Astrocyte (in vitro differentiated cells and primary cell): ENCODE measurements around the gene WWC2. TPM values are rescaled to one million over a fixed set of nuclear protein-coding genes. Genes with fewer than 3 reads are reported as not detected.

Experiments
- DNase-seq: peaks from one replicate; pipeline ENCODE4 v3.0.0-alpha.2; 2010; ENCODE audit warnings: low read depth
- FAIRE-seq: peaks from 2 replicates; lab custom pipeline; 2011; peaks lifted over from hg19 to GRCh38; lab: Jason Lieb, UNC
- H2AFZ ChIP-seq: 2 replicates; pipeline ENCODE4 v1.6.0; 2012; ENCODE audit warnings: low read depth, low read length, inconsistent platforms
- H3K27ac ChIP-seq: 2 replicates; pipeline ENCODE4 v1.5.1; 2011; ENCODE audit warnings: low read depth, low read length, inconsistent platforms
- H3K27me3 ChIP-seq: 2 replicates; pipeline ENCODE4 v1.6.0; 2011; ENCODE audit warnings: low read length, inconsistent platforms; ENCODE audit not compliant: insufficient read depth
- H3K36me3 ChIP-seq: 2 replicates; pipeline ENCODE4 v1.5.1; 2011; ENCODE audit warnings: low read length, inconsistent platforms; ENCODE audit not compliant: insufficient read depth
- H3K4me1 ChIP-seq: 2 replicates; pipeline ENCODE4 v1.5.1; 2011; ENCODE audit warnings: low read length, inconsistent platforms; ENCODE audit not compliant: insufficient read depth
- H3K4me2 ChIP-seq: 2 replicates; pipeline ENCODE4 v1.6.0; 2012; ENCODE audit warnings: low read length, inconsistent platforms
- H3K4me3 ChIP-seq: 2 replicates; pipeline ENCODE4 v1.5.1; 2011; ENCODE audit warnings: low read depth, mild to moderate bottlenecking, low read length, inconsistent platforms; ENCODE audit not compliant: insufficient read depth
- H3K79me2 ChIP-seq: 2 replicates; pipeline ENCODE4 v1.6.0; 2012; ENCODE audit warnings: mild to moderate bottlenecking, low read length, inconsistent platforms; ENCODE audit not compliant: insufficient read depth
- H3K9ac ChIP-seq: 2 replicates; pipeline ENCODE4 v1.6.0; 2012; ENCODE audit warnings: mild to moderate bottlenecking, low read length, inconsistent platforms
- H3K9me3 ChIP-seq: 2 replicates; pipeline ENCODE4 v1.5.1; 2012; ENCODE audit warnings: low read depth, mild to moderate bottlenecking, low read length, inconsistent platforms; ENCODE audit not compliant: insufficient read depth
- H4K20me1 ChIP-seq: 2 replicates; pipeline ENCODE4 v1.6.0; 2012; ENCODE audit warnings: low read length, inconsistent platforms; ENCODE audit not compliant: insufficient read depth
- H3K27ac Mint-ChIP-seq: one replicate; pipeline ENCODE4 v1.8.0; 2021; ENCODE audit warnings: mild to moderate bottlenecking, mixed read lengths; ENCODE audit not compliant: unreplicated experiment
- H3K27me3 Mint-ChIP-seq: one replicate; pipeline ENCODE4 v1.8.0; 2021; ENCODE audit warnings: low read depth, mixed read lengths; ENCODE audit not compliant: unreplicated experiment
- H3K36me3 Mint-ChIP-seq: one replicate; pipeline ENCODE4 v1.8.0; 2021; ENCODE audit warnings: low read depth, mixed read lengths; ENCODE audit not compliant: unreplicated experiment
- H3K4me1 Mint-ChIP-seq: one replicate; pipeline ENCODE4 v1.8.0; 2021; ENCODE audit warnings: low read depth, mixed read lengths; ENCODE audit not compliant: unreplicated experiment
- H3K4me3 Mint-ChIP-seq: one replicate; pipeline ENCODE4 v1.8.0; 2021; ENCODE audit warnings: mild to moderate bottlenecking, moderate library complexity, mixed read lengths; ENCODE audit not compliant: unreplicated experiment
- H3K9me3 Mint-ChIP-seq: one replicate; pipeline ENCODE4 v1.8.0; 2021; ENCODE audit warnings: mild to moderate bottlenecking, mixed read lengths; ENCODE audit not compliant: unreplicated experiment
- CTCF ChIP-seq: IDR thresholded peaks from 2 replicates; pipeline ENCODE4 v1.5.1; 2011; ENCODE audit warnings: low read depth, mild to moderate bottlenecking, inconsistent platforms, low read length, moderate library complexity; ENCODE audit not compliant: insufficient read depth
- EZH2 ChIP-seq: IDR thresholded peaks from 2 replicates; pipeline ENCODE4 v1.6.1; 2012; ENCODE audit warnings: mild to moderate bottlenecking, low read length, inconsistent platforms; ENCODE audit not compliant: insufficient read depth
- total RNA-seq: library from RNA; stranded (reverse); gene quantifications from 2 replicates; pipeline ENCODE4 v1.2.1, GENCODE V29; 2021

WWC2 gene
- total RNA-seq, 1 donor from 2014 or later: 62.6 TPM

GRCh38 chr4:183244019-183244418 lies 145.0 kb downstream of the WWC2 start:
- H3K36me3 ChIP-seq: peaks cover 10% of the 10 kb centered on the region
- Mint-ChIP-seq H3K27ac (no peak overlapping the region), H3K27me3 (no peaks in the 10 kb centered on the region), H3K4me3 (no peak overlapping the region), H3K9me3 (no peaks in the 10 kb centered on the region), H3K4me1 (peaks cover 21% of the 10 kb centered on the region), H3K36me3 (peaks cover 6% of the 10 kb centered on the region)
- H3K4me1 ChIP-seq: peaks cover 13% of the 10 kb centered on the region
- H3K4me3 ChIP-seq: no peak overlapping the region
- FAIRE-seq: no peak
- H3K9ac ChIP-seq: no peak overlapping the region
- H4K20me1 ChIP-seq: peaks cover 4% of the 10 kb centered on the region
- no peaks in the 10 kb centered on the region for H3K9me3 ChIP-seq
- H3K4me2 ChIP-seq: no peak overlapping the region
- no peaks in the 10 kb centered on the region for H3K27me3 ChIP-seq
- DNase-seq: no peak
- no peak overlapping the region for H3K27ac ChIP-seq
- no peak overlapping the region for H2AFZ ChIP-seq
- H3K79me2 ChIP-seq: no peaks in the 10 kb centered on the region
- TF ChIP-seq CTCF (no peak), EZH2 (no peak)

GRCh38 chr4:183244506-183244905 lies 145.4 kb downstream of the WWC2 start:
- H3K4me2 ChIP-seq: no peak overlapping the region
- H3K9ac ChIP-seq: no peak overlapping the region
- no peak for DNase-seq
- Mint-ChIP-seq H3K27ac (no peak overlapping the region), H3K27me3 (no peaks in the 10 kb centered on the region), H3K9me3 (no peaks in the 10 kb centered on the region), H3K4me3 (no peak overlapping the region), H3K36me3 (peaks cover 6% of the 10 kb centered on the region), H3K4me1 (peaks cover 21% of the 10 kb centered on the region)
- H3K4me1 ChIP-seq: peaks cover 13% of the 10 kb centered on the region
- no peaks in the 10 kb centered on the region for H3K27me3 ChIP-seq
- no peak for TF ChIP-seq CTCF
- TF ChIP-seq EZH2: no peak
- peaks cover 4% of the 10 kb centered on the region for H4K20me1 ChIP-seq
- H3K27ac ChIP-seq: no peak overlapping the region
- H3K9me3 ChIP-seq: no peaks in the 10 kb centered on the region
- peaks cover 13% of the 10 kb centered on the region for H3K36me3 ChIP-seq
- no peaks in the 10 kb centered on the region for H3K79me2 ChIP-seq
- H3K4me3 ChIP-seq: no peak overlapping the region
- no peak overlapping the region for H2AFZ ChIP-seq
- FAIRE-seq: no peak

GRCh38 chr4:183248201-183248600 lies 149.1 kb downstream of the WWC2 start:
- DNase-seq (no peak), FAIRE-seq (no peak)
- Histone ChIP-seq H3K27me3 (no peaks in the 10 kb centered on the region), H3K36me3 (peaks cover 14% of the 10 kb centered on the region), H3K79me2 (no peaks in the 10 kb centered on the region), H3K27ac (no peak overlapping the region), H3K4me1 (no peaks in the 10 kb centered on the region), H3K9ac (no peak overlapping the region), H4K20me1 (no peaks in the 10 kb centered on the region), H2AFZ (no peak overlapping the region), H3K4me2 (no peak overlapping the region), H3K9me3 (no peaks in the 10 kb centered on the region), H3K4me3 (no peak overlapping the region)
- TF ChIP-seq CTCF (no peak), EZH2 (no peak)
- H3K27ac Mint-ChIP-seq: no peak overlapping the region
- H3K27me3 Mint-ChIP-seq: no peaks in the 10 kb centered on the region
- peaks cover 10% of the 10 kb centered on the region for H3K4me1 Mint-ChIP-seq
- peaks cover 6% of the 10 kb centered on the region for H3K36me3 Mint-ChIP-seq
- no peak overlapping the region for H3K4me3 Mint-ChIP-seq
- H3K9me3 Mint-ChIP-seq: no peaks in the 10 kb centered on the region
